ENCODE measurements around the gene ACOT7. TPM values are rescaled to one million over a fixed set of nuclear protein-coding genes. Genes with fewer than 3 reads are reported as not detected.
A peak's percentile ranks its signal among the peaks of the same experiment; 100 is the strongest.

The ACOT7 gene
- total RNA-seq, 1 experiment from 2014 or later, result 120 TPM

DNA sequence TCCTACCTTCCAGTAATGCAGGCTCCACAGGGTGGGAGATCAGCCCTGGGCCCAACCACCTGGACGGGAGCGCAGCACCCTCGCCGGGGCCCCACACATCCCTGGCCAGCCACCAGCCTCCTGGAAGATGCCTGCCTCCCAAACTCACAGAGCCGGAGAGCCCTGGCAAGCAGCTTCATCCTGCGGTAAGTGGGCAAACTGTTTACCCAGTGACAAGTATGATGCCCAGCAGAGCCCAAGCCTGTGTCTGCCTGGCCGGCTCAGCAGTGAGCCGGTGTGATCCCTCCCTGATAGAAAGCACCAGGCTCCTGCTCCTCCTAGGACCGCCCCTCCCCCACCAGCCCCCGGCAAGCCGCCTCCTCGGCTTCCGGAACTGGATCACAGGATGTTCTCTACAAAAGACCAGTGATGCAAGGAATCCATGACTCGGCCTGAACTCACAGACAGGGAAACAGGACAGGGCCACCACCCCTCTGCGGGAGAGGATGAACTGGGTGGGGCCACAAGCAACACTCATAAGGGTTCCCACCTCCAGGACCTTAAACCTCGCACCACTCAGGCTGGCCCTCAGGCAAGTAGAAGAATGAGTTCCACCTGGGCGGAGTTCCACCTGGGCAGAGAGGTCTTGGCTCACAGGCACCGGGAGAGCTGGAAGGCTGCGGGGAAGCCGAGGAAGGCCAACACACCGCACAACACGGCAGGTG is 7.9 kb downstream of the ACOT7 start:
- ChIA-PET CTCF (interaction anchor here (0.6 kb wide), 1 partner anchor 37 kb away, joined by 5 read pairs; no protein-coding TSS in a partner anchor), POLR2A (no interaction called here)
- H3K27me3 ChIP-seq (ENCODE audit: control insufficient read depth, insufficient read depth, low read length), result no peaks in the 10 kb centered on the region
- peaks cover 28% of the 10 kb centered on the region for H3K4me1 ChIP-seq (ENCODE audit: control insufficient read depth, insufficient read depth, low read length)
- peak overlapping the region; percentile 25 to 54 for H3K4me3 ChIP-seq (ENCODE audit: low read depth in 2 of 2, low read length in 2 of 2)
- H3K36me3 ChIP-seq (ENCODE audit: control insufficient read depth, insufficient read depth, low read length), result no peaks in the 10 kb centered on the region
- intact Hi-C loops (cut with micrococcal nuclease; ENCODE audit: unreplicated experiment) (no loop called here), in situ Hi-C loops (cut with HindIII; ENCODE audit: low pct_unique_long_range_greater_than_20kb, low sequenced_read_pairs) (no loop called here)
- H3K27ac ChIP-seq (ENCODE audit: low read length), result peak overlapping the region; percentile 90
- H3K9me3 ChIP-seq (ENCODE audit: control insufficient read depth, insufficient read depth, low read depth, low read length), result no peaks in the 10 kb centered on the region
- DNase-seq (ENCODE audit: low read depth, low spot score) (peak; percentile 56), ATAC-seq (peak; percentile 84)
- TF ChIP-seq TCF7L2 (IDR thresholded peaks at IDR 0.05; ENCODE audit: low read depth, low read length) (0 out of 2 replicates have a peak, but pooled peaks have one; percentile 20), POLR2AphosphoS5 (IDR thresholded peaks at IDR 0.05; ENCODE audit: low read depth, low read length) (peak; percentile 53)
- TF ChIP-seq, protein P1, sequence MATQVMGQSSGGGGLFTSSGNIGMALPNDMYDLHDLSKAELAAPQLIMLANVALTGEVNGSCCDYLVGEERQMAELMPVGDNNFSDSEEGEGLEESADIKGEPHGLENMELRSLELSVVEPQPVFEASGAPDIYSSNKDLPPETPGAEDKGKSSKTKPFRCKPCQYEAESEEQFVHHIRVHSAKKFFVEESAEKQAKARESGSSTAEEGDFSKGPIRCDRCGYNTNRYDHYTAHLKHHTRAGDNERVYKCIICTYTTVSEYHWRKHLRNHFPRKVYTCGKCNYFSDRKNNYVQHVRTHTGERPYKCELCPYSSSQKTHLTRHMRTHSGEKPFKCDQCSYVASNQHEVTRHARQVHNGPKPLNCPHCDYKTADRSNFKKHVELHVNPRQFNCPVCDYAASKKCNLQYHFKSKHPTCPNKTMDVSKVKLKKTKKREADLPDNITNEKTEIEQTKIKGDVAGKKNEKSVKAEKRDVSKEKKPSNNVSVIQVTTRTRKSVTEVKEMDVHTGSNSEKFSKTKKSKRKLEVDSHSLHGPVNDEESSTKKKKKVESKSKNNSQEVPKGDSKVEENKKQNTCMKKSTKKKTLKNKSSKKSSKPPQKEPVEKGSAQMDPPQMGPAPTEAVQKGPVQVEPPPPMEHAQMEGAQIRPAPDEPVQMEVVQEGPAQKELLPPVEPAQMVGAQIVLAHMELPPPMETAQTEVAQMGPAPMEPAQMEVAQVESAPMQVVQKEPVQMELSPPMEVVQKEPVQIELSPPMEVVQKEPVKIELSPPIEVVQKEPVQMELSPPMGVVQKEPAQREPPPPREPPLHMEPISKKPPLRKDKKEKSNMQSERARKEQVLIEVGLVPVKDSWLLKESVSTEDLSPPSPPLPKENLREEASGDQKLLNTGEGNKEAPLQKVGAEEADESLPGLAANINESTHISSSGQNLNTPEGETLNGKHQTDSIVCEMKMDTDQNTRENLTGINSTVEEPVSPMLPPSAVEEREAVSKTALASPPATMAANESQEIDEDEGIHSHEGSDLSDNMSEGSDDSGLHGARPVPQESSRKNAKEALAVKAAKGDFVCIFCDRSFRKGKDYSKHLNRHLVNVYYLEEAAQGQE (IDR thresholded peaks at IDR 0.05; ENCODE audit: insufficient read depth in 1 of 2, low read depth in 2 of 2, low read length in 1 of 2), result no peak
- no TSS peak for BruUV-seq (replicated peaks)

DNA sequence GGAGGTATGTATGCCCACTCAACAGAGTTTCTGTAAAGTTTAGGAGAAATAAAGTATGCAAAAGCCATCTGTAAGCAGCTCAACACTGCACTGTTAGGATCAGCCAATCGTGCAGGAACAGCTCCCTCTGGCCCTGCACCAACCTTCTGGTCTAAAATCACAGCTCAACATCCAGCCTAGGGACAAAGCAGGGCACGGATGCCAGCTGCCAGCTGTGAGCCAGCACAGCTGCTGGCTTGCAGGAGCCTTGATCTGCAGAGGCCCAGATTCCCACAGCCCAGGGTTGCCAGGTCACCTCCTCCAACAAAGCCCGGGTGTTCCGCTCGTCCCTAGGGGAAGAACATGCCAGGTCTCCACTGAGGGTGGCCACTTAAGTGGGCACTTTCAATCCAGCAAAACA is 8.6 kb downstream of the ACOT7 start:
- POLR2A ChIA-PET, result interaction anchor here (0.7 to 1.2 kb wide), 2 partner anchors 9 to 14 kb away, joined by 3 read pairs; partner anchors contain the start of gene ACOT7
- DNase-seq (ENCODE audit: low read depth, low spot score) (no peak), ATAC-seq (peak; percentile 56)
- in situ Hi-C loops (cut with HindIII; ENCODE audit: low pct_unique_long_range_greater_than_20kb, low sequenced_read_pairs) (no loop called here), intact Hi-C loops (cut with micrococcal nuclease; ENCODE audit: unreplicated experiment) (no loop called here)
- Histone ChIP-seq H3K36me3 (ENCODE audit: control insufficient read depth, insufficient read depth, low read length) (no peaks in the 10 kb centered on the region), H3K27me3 (ENCODE audit: control insufficient read depth, insufficient read depth, low read length) (no peaks in the 10 kb centered on the region), H3K4me3 (ENCODE audit: low read depth in 2 of 2, low read length in 2 of 2) (peak overlapping the region; percentile 25 to 54), H3K9me3 (ENCODE audit: control insufficient read depth, insufficient read depth, low read depth, low read length) (no peaks in the 10 kb centered on the region), H3K4me1 (ENCODE audit: control insufficient read depth, insufficient read depth, low read length) (peaks cover 28% of the 10 kb centered on the region), H3K27ac (ENCODE audit: low read length) (peak overlapping the region; percentile 90)
- BruUV-seq (replicated peaks), result no TSS peak
- CTCF ChIA-PET, result no interaction called here
- TF ChIP-seq, protein P1 (IDR thresholded peaks at IDR 0.05; ENCODE audit: insufficient read depth in 1 of 2, low read depth in 2 of 2, low read length in 1 of 2), result no peak
- no peak for TF ChIP-seq TCF7L2 (IDR thresholded peaks at IDR 0.05; ENCODE audit: low read depth, low read length)
- TF ChIP-seq, protein P2, sequence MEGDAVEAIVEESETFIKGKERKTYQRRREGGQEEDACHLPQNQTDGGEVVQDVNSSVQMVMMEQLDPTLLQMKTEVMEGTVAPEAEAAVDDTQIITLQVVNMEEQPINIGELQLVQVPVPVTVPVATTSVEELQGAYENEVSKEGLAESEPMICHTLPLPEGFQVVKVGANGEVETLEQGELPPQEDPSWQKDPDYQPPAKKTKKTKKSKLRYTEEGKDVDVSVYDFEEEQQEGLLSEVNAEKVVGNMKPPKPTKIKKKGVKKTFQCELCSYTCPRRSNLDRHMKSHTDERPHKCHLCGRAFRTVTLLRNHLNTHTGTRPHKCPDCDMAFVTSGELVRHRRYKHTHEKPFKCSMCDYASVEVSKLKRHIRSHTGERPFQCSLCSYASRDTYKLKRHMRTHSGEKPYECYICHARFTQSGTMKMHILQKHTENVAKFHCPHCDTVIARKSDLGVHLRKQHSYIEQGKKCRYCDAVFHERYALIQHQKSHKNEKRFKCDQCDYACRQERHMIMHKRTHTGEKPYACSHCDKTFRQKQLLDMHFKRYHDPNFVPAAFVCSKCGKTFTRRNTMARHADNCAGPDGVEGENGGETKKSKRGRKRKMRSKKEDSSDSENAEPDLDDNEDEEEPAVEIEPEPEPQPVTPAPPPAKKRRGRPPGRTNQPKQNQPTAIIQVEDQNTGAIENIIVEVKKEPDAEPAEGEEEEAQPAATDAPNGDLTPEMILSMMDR (IDR thresholded peaks at IDR 0.05), result no peak
- TF ChIP-seq SIN3A (IDR thresholded peaks at IDR 0.05; ENCODE audit: borderline replicate concordance, insufficient read depth, low read depth, low read length), result no peak
- no peak for TF ChIP-seq POLR2AphosphoS5 (IDR thresholded peaks at IDR 0.05; ENCODE audit: low read depth, low read length)

Data from Panc1 (cell line).